GM18858 (cell line): Measurements from ENCODE around the gene DPEP3.
A peak's percentile ranks its signal among the peaks of the same experiment; 100 is the strongest.

Experiments
- ATAC-seq: cut with Tn5 transposase; IDR thresholded peaks from one replicate; pipeline ENCODE4 v1.9.1; 2021; ENCODE audit not compliant: unreplicated experiment

Gene DPEP3

DNA sequence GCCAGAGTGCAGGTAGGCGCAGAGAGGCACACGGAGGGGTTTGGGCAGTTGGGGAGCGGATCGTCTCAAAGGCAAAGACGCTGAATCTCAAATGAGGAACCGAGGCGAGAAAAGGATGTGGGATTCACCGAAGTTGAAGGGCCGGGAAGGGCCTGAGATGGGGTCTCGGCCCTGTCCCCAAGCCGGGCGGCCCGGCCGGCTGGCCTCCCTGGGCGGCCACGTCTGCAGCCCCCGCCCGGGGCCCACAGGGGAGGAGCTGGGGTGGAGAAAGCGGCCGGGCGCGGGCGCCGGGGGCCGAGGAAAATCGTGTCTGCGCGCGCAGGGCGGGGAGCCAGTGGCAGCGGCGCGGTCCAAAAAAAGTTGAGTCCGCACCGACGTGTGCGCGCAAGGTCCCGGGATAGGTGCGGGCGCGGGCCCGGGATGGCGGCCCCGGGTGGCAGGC lies 12.3 kb downstream of the DPEP3 start:
- ATAC-seq, result peak; percentile 11

DNA sequence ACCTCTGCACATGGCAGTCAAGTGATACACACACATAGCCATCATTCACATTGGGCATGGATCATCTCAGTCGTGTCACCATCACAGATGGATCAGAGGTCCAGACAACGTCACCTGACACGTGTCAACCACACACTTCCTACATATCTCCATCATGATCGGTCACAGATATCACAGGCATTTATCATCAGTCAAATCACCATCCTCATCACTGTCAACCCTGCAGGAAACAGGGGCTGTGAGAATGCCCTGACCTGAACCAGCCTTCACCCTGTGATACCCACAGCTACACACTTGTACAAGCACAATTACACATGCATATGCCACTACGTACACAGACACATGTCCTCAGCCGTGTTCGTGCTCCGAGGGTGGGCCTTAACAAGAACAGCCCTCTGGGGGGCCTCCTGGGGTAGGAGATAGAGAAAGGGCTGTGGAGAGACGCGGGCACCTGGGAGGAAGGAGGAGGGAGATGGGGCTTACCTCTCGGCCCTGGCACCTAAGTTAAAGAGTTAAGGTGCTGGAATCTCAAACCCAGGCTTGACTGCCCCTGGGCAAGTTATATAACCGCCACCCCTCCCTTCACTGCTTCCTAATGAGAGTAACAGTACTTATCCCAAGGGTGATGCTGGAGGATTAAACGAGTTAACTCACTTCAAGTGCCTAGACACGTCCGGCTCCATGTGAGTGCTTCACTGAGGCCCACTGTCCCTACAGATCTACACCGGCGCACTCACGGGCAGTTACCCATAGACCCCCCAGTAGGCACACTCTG lies 12.9 kb downstream of the DPEP3 start:
- ATAC-seq, result no peak

DNA sequence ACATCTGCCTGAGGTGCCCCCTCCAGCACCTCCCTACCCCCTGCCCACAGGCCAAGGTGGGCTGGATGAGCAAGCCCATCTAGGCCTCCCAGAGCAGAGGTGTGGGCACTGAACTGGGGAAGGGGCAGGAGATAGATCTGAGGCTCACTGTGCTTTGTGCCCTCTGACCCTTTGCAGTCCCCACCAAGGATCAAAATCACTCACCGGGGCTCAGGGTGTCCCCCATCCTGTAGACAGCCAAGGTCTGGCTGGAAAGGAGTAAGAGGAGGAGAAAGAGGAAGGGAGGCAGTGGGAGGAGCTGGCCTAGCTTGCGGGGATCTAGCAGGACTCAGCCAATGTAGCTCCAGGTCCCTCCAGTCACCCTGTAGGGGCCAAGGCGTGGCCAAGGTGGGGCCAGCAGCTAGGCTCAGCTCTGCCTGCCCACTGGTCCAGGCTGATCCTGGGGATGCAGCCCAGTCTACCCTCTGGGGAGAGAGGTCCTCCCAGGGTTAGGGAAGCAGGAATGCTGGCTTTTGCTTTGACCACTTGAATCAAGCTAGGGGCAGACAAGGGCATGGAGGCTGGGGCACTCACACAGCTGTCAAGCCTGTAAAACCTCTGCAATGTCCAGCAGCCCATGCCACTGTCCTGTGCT lies 13.6 kb downstream of the DPEP3 start:
- no peak for ATAC-seq

DNA sequence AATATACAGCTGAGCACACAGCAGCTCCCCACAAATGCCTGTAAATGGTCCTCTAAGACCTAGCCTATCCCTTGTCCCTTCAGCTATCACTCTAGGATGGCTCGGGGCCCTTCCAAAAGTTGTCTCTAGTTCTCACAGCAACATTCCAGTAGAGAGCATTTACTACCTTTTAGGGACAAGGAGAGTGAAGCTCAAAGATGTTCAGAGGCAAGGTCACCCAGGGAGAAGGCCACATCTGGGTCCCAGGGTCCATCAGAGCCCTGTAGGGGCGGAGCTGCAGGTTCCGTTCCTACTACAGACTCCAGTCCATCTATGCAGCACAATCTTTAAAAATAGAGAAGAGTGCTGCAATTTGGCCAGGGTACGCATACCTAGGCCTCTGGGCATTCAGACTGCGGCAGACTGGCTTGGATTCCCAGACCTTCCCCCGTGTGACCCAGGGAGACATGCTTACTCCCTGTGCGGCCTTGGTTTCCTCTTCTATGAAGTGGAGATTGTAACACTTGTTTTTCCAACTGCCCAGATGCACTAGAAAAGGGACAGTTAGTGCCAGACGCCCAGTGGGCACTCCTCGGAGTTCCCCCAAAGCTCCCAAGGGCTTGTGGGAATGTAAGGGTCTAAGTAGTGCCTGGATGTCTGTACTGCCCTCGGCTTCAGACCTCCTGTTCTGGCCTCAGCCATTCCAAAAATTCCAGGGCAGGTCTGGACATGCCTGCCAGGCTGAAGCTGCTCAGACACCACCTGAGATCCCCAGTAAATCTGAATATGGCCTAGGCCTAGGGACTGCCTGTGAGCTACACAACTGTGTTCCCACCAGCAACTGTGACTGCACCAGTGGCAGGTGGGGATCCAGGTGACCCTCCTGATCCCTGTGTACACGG lies 14.4 kb downstream of the DPEP3 start:
- no peak for ATAC-seq

DNA sequence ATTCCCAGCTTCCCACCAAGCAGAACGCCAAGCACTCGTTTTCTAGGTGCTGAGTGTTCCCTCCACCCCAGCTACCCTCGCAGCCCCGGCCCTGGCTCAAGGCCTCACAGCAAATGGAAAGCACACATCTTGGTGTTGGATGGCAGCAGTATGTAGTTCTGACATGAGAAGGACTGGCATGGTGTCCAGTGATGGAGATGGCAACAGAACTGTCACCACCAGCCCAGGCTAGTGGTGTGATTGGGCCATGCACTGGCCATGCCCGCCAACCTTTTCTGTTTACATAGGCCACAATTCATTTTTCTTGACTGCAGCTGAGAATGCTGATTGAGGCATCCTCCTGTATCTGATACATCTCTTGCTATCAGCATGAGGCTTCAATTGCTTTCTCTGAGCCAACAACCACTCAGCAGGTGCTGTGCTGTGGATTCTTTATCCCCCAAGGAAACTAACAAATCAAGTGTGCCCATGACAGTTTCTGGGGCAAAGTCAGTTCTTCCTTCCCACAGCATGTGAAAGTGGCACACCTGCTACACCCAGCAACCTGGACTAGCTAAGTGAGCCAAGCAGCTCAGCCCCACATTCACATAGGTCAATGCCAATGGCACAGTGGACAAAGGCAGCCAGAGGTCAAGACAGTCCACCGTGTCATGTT lies 15.7 kb downstream of the DPEP3 start:
- no peak for ATAC-seq

DNA sequence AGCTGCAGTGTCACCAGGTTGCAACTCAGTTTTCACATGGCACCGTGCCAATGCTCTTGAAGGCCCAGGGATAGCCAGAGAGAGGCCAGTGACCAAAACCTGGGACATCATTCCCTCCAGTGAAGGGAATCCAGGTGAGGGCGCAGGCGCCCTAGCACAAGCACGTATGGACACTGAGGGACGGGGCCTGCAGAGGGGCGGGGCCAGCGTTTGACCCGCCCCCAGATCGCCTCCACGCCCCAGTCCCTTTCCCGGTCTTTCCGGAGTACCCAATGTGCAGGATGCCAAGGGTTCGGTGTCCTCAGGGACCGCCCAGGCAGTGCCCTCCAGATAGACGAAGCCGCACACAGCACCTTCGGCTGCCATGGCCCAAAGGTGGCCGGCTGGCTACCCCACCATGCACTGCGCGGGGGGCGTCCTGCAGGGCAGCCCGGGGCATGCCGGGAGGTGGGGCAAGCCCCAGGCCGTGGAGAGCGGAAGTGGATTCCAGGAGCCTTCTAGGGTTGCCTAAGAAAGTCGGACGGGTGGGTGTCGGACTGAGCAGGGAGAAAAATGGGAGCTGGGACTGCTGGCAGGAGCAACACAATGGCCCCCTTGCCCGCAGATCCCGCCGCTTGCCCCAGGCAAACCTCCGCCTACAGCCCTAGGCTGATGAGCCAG lies 16.5 kb downstream of the DPEP3 start:
- ATAC-seq, result no peak

DNA sequence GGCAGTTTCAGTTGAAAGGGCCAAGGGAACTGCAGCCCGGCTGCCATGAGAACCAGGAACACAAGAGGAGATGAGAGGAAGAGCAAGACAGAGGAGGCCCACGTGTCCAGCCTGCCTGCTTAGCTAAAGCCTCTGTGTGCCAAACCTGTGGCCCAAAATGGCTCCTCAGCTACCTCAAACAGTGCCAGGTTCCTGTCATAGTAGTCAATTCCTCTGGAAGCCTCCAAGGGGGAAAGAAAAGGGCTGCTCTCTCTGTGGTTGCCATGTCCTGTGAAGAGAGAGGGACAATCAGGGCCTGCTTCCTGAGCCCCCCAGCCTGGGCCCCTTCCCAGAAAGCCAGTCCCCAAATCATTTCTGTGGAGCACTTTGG lies 17.0 kb downstream of the DPEP3 start:
- no peak for ATAC-seq

DNA sequence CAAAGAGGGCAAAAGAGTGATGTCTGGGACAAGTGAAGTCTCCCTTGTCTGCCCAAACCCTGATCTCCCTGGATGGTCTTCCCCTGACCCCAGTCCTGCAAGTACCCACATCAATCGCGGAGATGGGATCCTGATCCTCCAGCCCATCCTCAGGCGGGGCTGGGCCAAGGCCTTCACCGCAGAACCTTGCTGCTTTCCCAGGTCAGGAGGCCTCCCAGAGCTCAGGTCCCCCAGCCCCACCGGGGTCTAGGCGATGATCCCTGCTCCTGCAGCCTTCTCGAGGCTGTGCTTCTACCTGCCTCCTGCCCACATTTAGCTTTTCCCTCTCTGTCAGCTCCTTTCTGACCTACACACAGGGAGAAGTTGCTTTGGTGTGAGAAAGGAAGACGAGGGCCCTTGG lies 18.2 kb downstream of the DPEP3 start:
- ATAC-seq, result no peak

DNA sequence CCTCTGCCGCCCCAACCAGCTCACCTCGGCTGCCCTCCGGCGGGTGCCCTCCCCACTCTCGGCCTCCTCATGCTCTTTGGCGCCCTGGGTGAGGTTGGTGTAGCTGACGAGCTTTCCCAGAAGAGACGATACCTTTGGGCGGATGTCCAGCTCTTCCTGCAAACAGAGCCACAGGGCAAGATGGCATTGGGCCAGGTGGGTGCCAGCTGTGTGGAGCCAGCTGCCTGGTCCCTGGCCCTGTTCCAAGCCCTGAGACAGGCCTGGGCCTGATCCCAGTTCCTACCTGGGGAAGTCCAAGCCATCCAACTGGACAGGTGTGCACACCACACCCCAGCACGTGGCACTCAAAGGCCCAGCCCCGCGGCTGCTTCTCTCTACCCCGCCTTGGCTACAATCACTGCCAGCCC lies 18.7 kb downstream of the DPEP3 start:
- ATAC-seq, result no peak

DNA sequence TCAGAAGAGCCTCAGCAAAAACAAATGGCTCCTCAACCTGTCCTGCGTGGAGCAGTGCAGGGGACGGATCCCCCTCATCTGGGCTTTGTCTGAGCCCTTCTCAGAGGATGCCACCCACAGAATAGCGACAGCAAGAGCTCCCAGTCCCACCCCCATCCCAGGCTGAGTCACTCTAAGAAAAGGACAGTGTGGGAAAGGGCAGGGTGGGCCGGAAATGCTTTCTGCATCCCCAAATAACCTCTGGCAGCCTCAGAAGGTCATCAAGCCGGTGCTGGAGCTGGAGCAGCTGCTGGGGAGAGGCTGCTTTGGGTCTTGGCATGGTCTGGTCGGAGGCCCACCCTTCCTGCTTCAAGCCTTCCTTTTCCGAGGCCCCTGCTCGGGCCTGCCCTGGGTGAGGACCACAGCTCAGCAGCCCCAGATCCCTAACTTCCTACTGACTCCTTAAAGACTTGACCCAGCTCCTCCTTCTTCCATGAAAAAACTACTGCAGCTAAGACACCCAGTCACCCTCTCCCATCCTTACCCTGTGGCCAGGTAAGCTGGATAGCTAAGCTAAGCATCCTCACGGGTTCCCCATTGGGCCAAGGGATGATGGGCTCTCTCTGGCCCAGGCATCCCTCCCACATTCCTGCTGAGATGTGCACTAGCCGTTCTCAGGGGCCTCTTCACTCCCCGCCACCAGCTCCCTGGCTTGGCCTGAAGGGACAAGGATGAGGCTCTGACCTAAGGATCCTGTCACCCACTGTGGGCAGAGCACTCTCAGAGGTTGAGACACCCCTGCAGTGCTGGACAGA lies 20.6 kb downstream of the DPEP3 start:
- ATAC-seq, result no peak

DNA sequence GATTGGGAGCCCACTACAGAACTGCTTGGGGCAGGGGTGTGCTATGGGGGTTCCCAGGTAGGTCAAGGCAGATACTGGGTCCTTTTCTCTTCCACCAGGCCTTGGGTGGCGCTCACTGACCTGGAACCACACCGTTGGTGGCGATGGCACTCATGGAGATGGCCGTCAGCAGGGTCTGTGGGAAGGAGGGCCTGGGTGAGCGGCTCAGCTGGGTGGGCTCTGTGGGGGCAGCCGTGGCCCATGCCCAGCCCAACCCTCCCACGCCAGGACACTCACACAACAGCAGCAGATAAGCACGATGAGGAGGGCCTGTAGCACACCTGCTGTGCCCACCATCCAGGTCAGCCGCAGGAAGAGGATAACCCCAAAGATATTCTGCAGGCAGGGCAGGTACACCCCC lies 22.7 kb downstream of the DPEP3 start:
- no peak for ATAC-seq

DNA sequence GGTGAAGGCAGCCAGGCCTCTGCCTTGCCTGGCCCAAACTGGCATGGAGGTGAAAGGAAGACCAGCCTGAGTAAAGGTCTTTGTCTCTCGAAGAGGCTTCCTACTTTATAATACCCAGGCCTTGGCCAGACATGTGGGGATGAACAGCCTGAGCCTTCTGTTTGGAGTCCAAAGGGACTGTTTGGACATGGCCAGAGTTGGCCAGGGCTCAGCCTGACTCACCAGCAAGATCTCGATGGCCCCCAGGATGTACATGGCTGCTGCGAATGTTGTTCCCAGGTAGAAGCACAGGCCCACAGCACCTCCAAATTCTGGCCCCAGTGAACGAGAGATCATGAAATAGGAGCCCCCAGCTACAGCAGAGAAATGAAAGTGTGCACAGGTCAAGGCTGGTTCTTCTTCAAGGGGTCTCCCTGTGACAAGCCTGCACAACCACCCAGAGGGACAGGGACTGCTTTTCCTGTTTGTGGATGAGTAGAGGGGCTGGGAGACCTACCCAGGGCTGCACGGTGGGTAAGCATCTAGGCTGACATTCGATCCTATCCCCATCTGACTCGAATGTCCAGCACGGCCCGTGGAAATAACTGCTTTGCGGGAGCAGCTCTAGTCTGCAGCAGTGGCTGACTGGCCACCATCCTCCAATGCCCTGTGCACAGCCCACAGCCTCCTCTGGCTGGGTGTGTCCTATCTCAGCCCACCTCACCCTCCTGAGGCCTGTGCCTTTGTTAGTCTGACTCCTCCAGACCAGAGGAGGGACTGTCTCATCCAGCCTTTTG lies 25.7 kb downstream of the DPEP3 start:
- ATAC-seq, result no peak

DNA sequence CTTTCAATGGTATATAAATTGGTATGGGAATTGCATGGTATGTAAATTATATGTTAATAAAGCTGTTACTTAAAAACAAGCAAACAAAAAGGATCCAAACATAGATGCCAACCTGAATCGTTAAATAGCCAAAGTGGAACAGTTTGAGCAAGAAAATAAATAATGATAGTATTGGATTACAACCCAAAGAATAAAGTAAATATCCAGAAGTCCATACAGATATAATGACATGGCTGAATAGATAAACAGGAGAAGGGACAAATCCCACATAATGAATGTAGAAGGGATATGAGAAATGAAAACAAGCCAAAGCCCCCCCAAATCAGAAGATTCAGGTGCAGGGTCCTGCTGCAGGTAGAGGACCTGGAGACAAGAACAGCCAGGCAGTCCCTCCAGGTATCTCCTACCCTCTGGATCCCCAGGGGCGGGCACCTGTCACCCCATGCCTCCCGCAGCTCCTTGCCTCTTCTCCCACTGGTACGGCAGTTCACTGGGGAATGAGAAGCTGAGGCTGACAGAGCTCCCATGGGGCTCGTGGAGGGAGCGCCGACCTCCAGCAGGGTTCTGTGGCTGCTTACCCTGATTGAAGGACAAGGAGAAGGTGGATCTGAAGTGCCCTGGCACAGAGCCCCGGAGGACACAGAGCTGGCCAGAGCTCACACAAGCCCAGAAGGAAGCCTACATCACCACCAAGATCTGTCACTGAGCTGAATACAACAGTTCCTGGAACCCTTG lies 26.5 kb downstream of the DPEP3 start:
- no peak for ATAC-seq

DNA sequence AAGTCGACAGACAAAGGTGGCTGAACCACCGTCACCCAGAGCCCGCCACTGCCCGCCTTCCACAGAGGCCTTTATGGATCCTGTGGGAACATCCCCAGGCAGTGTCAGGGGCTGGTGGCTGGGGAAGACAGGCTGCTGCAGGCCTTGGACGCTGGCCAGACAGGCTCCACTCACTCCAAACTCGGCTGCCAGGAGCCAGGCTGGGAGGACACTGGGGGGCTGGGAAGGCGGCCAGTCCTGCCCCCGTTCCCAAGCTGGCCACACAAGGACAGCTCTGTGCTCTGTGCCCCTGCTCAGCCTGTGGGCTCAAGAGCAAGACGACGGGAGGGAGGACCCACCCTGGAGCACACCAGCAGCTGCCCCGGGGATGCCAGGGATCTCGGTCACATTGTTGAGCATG lies 28.8 kb downstream of the DPEP3 start:
- ATAC-seq, result no peak

DNA sequence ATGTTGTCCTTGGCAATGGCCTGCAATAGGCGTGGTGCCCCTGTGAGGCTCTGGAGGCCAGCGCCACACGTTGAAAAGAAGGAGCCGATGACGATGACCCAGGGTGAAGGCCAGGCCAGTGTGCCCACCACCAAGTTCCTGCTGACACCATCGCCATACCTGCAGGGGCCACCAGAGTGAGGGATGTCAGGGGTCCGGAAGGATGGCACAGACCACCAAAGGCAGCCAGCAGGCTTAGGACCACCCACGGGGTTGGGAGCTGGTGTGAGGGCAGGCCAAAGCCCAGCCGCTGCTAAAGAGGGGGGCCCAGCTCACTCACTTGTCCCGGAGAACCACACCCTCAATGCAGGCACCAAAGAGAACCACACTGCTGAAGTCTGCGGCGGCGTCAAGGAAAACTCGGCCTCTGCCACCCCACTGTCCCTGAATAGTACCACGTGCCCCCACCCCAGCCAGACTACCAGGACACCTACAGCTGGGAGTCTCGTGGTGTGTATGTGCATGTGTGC lies 29.9 kb downstream of the DPEP3 start:
- no peak for ATAC-seq

DNA sequence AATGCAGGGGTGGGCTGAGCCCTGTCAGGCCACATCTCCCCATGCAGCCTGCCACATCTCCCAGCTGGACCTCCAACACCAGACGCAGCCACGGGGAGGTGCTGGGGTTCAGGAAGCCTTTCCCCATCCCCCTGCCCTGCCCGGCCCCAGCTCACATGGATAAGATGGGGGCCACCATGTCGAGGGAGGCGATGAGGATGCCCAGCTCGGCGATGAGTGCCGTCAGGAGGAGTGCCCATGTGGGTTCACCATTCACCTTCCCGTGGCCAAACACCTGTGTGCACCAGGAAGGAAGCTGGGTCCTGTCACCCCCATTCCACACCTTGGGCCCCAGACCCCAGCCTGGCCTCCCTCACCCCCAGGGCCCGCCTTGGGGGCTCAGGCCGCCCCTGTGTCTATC lies 30.7 kb downstream of the DPEP3 start:
- ATAC-seq, result no peak

DNA sequence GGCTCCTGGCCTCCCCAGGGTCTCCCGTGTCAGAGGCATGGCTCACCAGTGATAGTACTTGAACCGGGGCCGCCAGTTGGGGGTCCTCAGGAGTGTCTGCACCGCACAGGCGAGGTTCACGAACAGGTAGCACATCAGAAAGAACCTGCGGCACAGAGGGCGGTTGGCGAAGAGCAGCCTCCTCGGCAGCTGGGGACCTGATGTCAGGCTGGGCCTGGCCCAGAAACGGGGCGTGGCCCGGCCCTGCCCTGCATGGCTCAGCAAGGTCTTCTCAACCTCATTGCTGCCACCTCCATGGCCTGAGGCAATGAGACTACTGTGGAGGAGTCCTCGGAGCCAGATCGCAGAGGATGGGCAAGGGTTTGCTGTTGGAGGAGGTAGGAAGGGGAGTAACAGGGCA lies 32.3 kb downstream of the DPEP3 start:
- ATAC-seq, result no peak

DNA sequence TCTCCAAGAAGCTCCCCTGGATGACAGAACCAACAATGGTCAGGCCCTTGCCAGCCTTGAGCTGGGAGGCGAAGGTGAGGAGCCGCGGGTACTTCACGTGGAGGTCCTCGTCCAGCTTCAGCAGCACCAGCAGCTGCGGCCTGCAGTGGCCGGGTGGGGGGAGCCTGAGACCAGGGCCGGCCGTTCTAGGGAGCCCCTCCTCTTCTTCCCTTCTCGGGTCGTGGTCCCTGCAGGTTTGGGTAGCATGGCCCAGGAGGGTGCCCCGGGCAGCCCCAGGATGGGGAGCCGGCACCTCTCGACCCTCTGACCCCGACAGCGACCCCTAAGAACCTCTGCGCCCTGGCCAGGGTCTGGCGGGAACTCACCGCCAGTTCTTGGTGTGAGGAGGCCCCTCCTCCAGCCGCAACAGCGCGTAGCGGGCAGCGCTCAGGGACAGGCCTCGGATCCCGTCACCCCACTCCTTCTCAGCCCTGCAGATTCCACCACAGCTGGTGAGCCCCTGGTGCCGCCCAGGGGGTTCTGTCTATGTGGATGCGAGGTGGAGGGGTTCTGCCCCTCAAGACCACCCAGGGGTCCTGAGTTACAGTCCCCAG lies 33.2 kb downstream of the DPEP3 start:
- ATAC-seq, result no peak
